H9 (cell line): Measurements from ENCODE around the gene LONP2. TPM values are rescaled to one million over a fixed set of nuclear protein-coding genes. Genes with fewer than 3 reads are reported as not detected.

ENCODE experiments used
- DNase-seq: peaks from one replicate; pipeline ENCODE4 v3.0.0-alpha.2; 2017
- H2AFZ ChIP-seq: one replicate; pipeline ENCODE4 v1.6.1; 2013; ENCODE audit warnings: mild to moderate bottlenecking, low read length, control low read depth, moderate library complexity
- H2AK5ac ChIP-seq: 2 replicates; pipeline ENCODE4 v1.6.1; 2013; ENCODE audit warnings: low read length, control low read depth, mixed read lengths; ENCODE audit not compliant: insufficient read length
- H2BK120ac ChIP-seq: one replicate; pipeline ENCODE4 v1.6.1; 2013; ENCODE audit warnings: low read depth, mild to moderate bottlenecking, low read length, control low read depth, inconsistent platforms; ENCODE audit not compliant: poor library complexity, severe bottlenecking
- H2BK12ac ChIP-seq: 2 replicates; pipeline ENCODE4 v1.6.1; 2013; ENCODE audit warnings: low read length, control low read depth, mixed read lengths, low read depth; ENCODE audit not compliant: insufficient read length
- H2BK15ac ChIP-seq: 2 replicates; pipeline ENCODE4 v1.6.1; 2013; ENCODE audit warnings: low read depth, low read length, control low read depth
- H2BK20ac ChIP-seq: one replicate; pipeline ENCODE4 v1.6.1; 2013; ENCODE audit warnings: low read depth, mild to moderate bottlenecking, low read length, control low read depth, inconsistent platforms; ENCODE audit not compliant: poor library complexity, severe bottlenecking
- H2BK5ac ChIP-seq: 2 replicates; pipeline ENCODE4 v1.6.1; 2013; ENCODE audit warnings: low read length, control low read depth, mixed read lengths; ENCODE audit not compliant: insufficient read length
- H3K14ac ChIP-seq: 2 replicates; pipeline ENCODE4 v1.6.1; 2013; ENCODE audit warnings: low read length, control low read depth; ENCODE audit not compliant: insufficient read depth
- H3K18ac ChIP-seq: 2 replicates; pipeline ENCODE4 v1.6.1; 2013; ENCODE audit warnings: low read depth, mild to moderate bottlenecking, mixed read lengths, low read length, control low read depth; ENCODE audit not compliant: insufficient read length
- H3K23ac ChIP-seq: 2 replicates; pipeline ENCODE4 v1.6.1; 2013; ENCODE audit warnings: low read length, control low read depth, mixed read lengths, low read depth; ENCODE audit not compliant: insufficient read length
- H3K23me2 ChIP-seq: 2 replicates; pipeline ENCODE4 v1.6.1; 2013; ENCODE audit warnings: low read depth, mild to moderate bottlenecking, mixed read lengths, low read length, control low read depth; ENCODE audit not compliant: insufficient read length, poor library complexity, severe bottlenecking
- H3K27ac ChIP-seq: 2 replicates; pipeline ENCODE4 v1.5.1; 2013; ENCODE audit warnings: low read length, control low read depth, mixed read lengths, low read depth; ENCODE audit not compliant: insufficient read length
- H3K27me3 ChIP-seq: 2 replicates; pipeline ENCODE4 v1.6.1; 2013; ENCODE audit warnings: low read length, control low read depth, inconsistent platforms; ENCODE audit not compliant: insufficient read depth
- H3K4ac ChIP-seq: 2 replicates; pipeline ENCODE4 v1.6.1; 2013; ENCODE audit warnings: low read depth, mild to moderate bottlenecking, control low read depth, inconsistent platforms, low read length, moderate library complexity
- H3K4me1 ChIP-seq: 2 replicates; pipeline ENCODE4 v1.6.1; 2013; ENCODE audit warnings: low read length, control low read depth, inconsistent platforms; ENCODE audit not compliant: insufficient read depth
- H3K4me2 ChIP-seq: 2 replicates; pipeline ENCODE4 v1.6.1; 2013; ENCODE audit warnings: low read length, control low read depth, mixed read lengths; ENCODE audit not compliant: insufficient read length, insufficient read depth
- H3K56ac ChIP-seq: 2 replicates; pipeline ENCODE4 v1.6.1; 2013; ENCODE audit warnings: low read depth, mild to moderate bottlenecking, mixed read lengths, low read length, control low read depth; ENCODE audit not compliant: insufficient read length
- H3K79me1 ChIP-seq: 2 replicates; pipeline ENCODE4 v1.6.1; 2013; ENCODE audit warnings: low read depth, mild to moderate bottlenecking, moderate library complexity, low read length, control low read depth, inconsistent platforms; ENCODE audit not compliant: insufficient read depth, poor library complexity, severe bottlenecking
- H3K79me2 ChIP-seq: 2 replicates; pipeline ENCODE4 v1.6.1; 2013; ENCODE audit warnings: low read length, control low read depth, inconsistent platforms; ENCODE audit not compliant: insufficient read depth
- H3K9ac ChIP-seq: 2 replicates; pipeline ENCODE4 v1.6.1; 2013; ENCODE audit warnings: low read length, control low read depth, mixed read lengths; ENCODE audit not compliant: insufficient read length; ENCODE audit errors: extremely low read depth
- H3K9me3 ChIP-seq: one replicate; pipeline ENCODE4 v1.6.1; 2013; ENCODE audit warnings: low read depth, low read length, inconsistent platforms; ENCODE audit not compliant: control insufficient read depth
- H3T11ph ChIP-seq: one replicate; pipeline ENCODE4 v1.6.1; 2013; ENCODE audit warnings: mild to moderate bottlenecking, low read length, control low read depth, inconsistent platforms
- H4K20me1 ChIP-seq: one replicate; pipeline ENCODE4 v1.6.1; 2013; ENCODE audit not compliant: control insufficient read depth, insufficient read length, insufficient read depth
- H4K5ac ChIP-seq: 2 replicates; pipeline ENCODE4 v1.6.1; 2013; ENCODE audit warnings: low read depth, mild to moderate bottlenecking, mixed read lengths, low read length, control low read depth; ENCODE audit not compliant: insufficient read length
- H4K8ac ChIP-seq: replicated peaks from 2 replicates; pipeline ENCODE4 v1.6.1; 2013; ENCODE audit warnings: low read length, control low read depth, mixed read lengths, low read depth; ENCODE audit not compliant: insufficient read length
- H4K91ac ChIP-seq: 2 replicates; pipeline ENCODE4 v1.6.1; 2013; ENCODE audit warnings: low read depth, mild to moderate bottlenecking, moderate library complexity, mixed read lengths, low read length, control low read depth; ENCODE audit not compliant: insufficient read length
- H3K27ac Mint-ChIP-seq, 3 experiments: 2 replicates in 2 of 3; 3 replicates in 1 of 3; pipeline ENCODE4 v1.8.0; 2020 to 2021; ENCODE audit warnings: mixed read lengths in 3 of 3, mild to moderate bottlenecking in 1 of 3, moderate library complexity in 1 of 3
- H3K27me3 Mint-ChIP-seq: 2 replicates; pipeline ENCODE4 v1.8.0; 2021; ENCODE audit warnings: low read depth, mild to moderate bottlenecking, moderate library complexity, mixed read lengths
- H3K36me3 Mint-ChIP-seq, 3 experiments: 2 replicates in 2 of 3; 3 replicates in 1 of 3; pipeline ENCODE4 v1.8.0; 2020 to 2021; ENCODE audit warnings: low read depth in 3 of 3, mixed read lengths in 3 of 3; ENCODE audit not compliant: insufficient read depth in 1 of 3
- H3K4me1 Mint-ChIP-seq, 2 experiments: 2 replicates each; pipeline ENCODE4 v1.8.0; 2020; ENCODE audit warnings: mixed read lengths in 2 of 2
- H3K4me3 Mint-ChIP-seq, 2 experiments: 2 replicates in 1 of 2; 3 replicates in 1 of 2; pipeline ENCODE4 v1.8.0; 2020 to 2021; ENCODE audit warnings: mild to moderate bottlenecking in 2 of 2, mixed read lengths in 2 of 2, moderate library complexity in 1 of 2
- H3K9me3 Mint-ChIP-seq, 2 experiments: 2 replicates in 1 of 2; 3 replicates in 1 of 2; pipeline ENCODE4 v1.8.0; 2020; ENCODE audit warnings: mild to moderate bottlenecking in 2 of 2, mixed read lengths in 2 of 2, moderate library complexity in 1 of 2
- WGBS: extraction: QIAGEN DNeasy Blood & Tissue Kit; methylation state at CpG from one replicate; pipeline ENCODE4 v1.1.7; 2013; ENCODE audit warnings: missing lambda C conversion rate, low lambda C conversion rate, mixed read lengths; ENCODE audit not compliant: insufficient read length; ENCODE audit errors: extremely low coverage; 5-methylcytosine and 5-hydroxymethylcytosine counted together
- total RNA-seq: library from RNA; stranded (reverse); gene quantifications from 2 replicates; pipeline ENCODE4 v1.2.1, GENCODE V29; 2021
- TF ChIP-seq, protein P1 (sequence below): fragments of 200-600 bp; sonication (generic); conservative IDR thresholded peaks from 3 replicates; pipeline ENCODE4 v1.8.0; 2021; ENCODE audit warnings: antibody characterized with exemption, mild to moderate bottlenecking

LONP2 gene
- total RNA-seq, 1 experiment from 2014 or later: 27.8 TPM

GRCh38 chr16:48256579-48257177 lies 12.6 kb downstream of the LONP2 start:
- Histone ChIP-seq H3K18ac (no peak overlapping the region), H3K9ac (no peak overlapping the region), H3K4ac (no peak overlapping the region), H4K8ac (no peak overlapping the region), H2AK5ac (no peak overlapping the region), H3K23me2 (no peaks in the 10 kb centered on the region), H3T11ph (no peak overlapping the region), H2BK12ac (no peak overlapping the region), H2BK15ac (no peak overlapping the region), H2AFZ (no peak overlapping the region), H3K27me3 (no peaks in the 10 kb centered on the region), H3K4me1 (no peaks in the 10 kb centered on the region), H2BK120ac (no peak overlapping the region), H3K14ac (no peak overlapping the region), H3K79me2 (no peaks in the 10 kb centered on the region), H4K5ac (no peak overlapping the region), H3K79me1 (no peaks in the 10 kb centered on the region), H2BK5ac (no peak overlapping the region), H3K4me2 (no peak overlapping the region), H3K9me3 (no peaks in the 10 kb centered on the region), H2BK20ac (no peak overlapping the region), H3K56ac (no peak overlapping the region), H4K91ac (no peak overlapping the region), H3K27ac (no peak overlapping the region), H4K20me1 (no peaks in the 10 kb centered on the region), H3K23ac (no peak overlapping the region)
- Mint-ChIP-seq H3K27me3 (no peaks in the 10 kb centered on the region), H3K9me3 (no peaks in the 10 kb centered on the region), H3K36me3 (peaks cover 10 to 35% (median 35%) of the 10 kb centered on the region in 3 experiments; a peak in 5 of 7 replicates), H3K27ac (no peak overlapping the region), H3K4me1 (no peaks in the 10 kb centered on the region), H3K4me3 (no peak overlapping the region)
- DNase-seq: no peak
- no CpG with 5 or more reads among the region's 7 CpGs for WGBS
- TF ChIP-seq, protein P1, sequence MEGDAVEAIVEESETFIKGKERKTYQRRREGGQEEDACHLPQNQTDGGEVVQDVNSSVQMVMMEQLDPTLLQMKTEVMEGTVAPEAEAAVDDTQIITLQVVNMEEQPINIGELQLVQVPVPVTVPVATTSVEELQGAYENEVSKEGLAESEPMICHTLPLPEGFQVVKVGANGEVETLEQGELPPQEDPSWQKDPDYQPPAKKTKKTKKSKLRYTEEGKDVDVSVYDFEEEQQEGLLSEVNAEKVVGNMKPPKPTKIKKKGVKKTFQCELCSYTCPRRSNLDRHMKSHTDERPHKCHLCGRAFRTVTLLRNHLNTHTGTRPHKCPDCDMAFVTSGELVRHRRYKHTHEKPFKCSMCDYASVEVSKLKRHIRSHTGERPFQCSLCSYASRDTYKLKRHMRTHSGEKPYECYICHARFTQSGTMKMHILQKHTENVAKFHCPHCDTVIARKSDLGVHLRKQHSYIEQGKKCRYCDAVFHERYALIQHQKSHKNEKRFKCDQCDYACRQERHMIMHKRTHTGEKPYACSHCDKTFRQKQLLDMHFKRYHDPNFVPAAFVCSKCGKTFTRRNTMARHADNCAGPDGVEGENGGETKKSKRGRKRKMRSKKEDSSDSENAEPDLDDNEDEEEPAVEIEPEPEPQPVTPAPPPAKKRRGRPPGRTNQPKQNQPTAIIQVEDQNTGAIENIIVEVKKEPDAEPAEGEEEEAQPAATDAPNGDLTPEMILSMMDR: no peak
